OCI-LY1 (cell line): ENCODE data around the gene AFF1.

Experiments
- H2AFZ ChIP-seq: fragments of 200-600 bp; sonication (generic), shearing (Covaris generic); 2 replicates; pipeline ENCODE4 v1.6.0; 2014; ENCODE audit warnings: antibody characterized with exemption, mild to moderate bottlenecking, low read length
- H3F3A ChIP-seq: fragments of 200-600 bp; sonication (generic), shearing (Covaris generic); 2 replicates; pipeline ENCODE4 v1.6.0; 2014; ENCODE audit warnings: mild to moderate bottlenecking, antibody characterized with exemption, low read length, moderate library complexity; ENCODE audit not compliant: insufficient read depth
- H3K27ac ChIP-seq: fragments of 200-600 bp; sonication (generic); 2 replicates; pipeline ENCODE4 v1.5.1; 2014; ENCODE audit warnings: low read length, mixed run types, mild to moderate bottlenecking, low read depth; ENCODE audit not compliant: poor library complexity, severe bottlenecking
- H3K27me3 ChIP-seq: fragments of 200-600 bp; sonication (generic); 2 replicates; pipeline ENCODE4 v1.6.0; 2014; ENCODE audit warnings: antibody characterized with exemption, mild to moderate bottlenecking, low read length, moderate library complexity; ENCODE audit not compliant: insufficient read depth
- H3K36me3 ChIP-seq: fragments of 200-600 bp; sonication (generic); 2 replicates; pipeline ENCODE4 v1.6.1; 2014; ENCODE audit warnings: mild to moderate bottlenecking, antibody characterized with exemption, low read length, moderate library complexity, mixed read lengths; ENCODE audit not compliant: insufficient read depth
- H3K4me1 ChIP-seq: fragments of 200-600 bp; sonication (generic); 2 replicates; pipeline ENCODE4 v1.5.1; 2014; ENCODE audit warnings: mild to moderate bottlenecking, low read length, moderate library complexity; ENCODE audit not compliant: insufficient read depth, severe bottlenecking
- H3K4me2 ChIP-seq: fragments of 200-600 bp; sonication (generic), shearing (Covaris generic); 2 replicates; pipeline ENCODE4 v1.6.1; 2014; ENCODE audit warnings: low read length
- H3K4me3 ChIP-seq: fragments of 200-600 bp; sonication (generic); 2 replicates; pipeline ENCODE4 v1.5.1; 2014; ENCODE audit warnings: low read length, low read depth, mild to moderate bottlenecking, mixed read lengths; ENCODE audit not compliant: poor library complexity, severe bottlenecking
- H3K79me2 ChIP-seq: fragments of 200-600 bp; shearing (Covaris generic); 2 replicates; pipeline ENCODE4 v1.6.1; 2016; ENCODE audit warnings: mixed run types, low read length, mixed read lengths; ENCODE audit not compliant: insufficient read depth
- H3K9ac ChIP-seq: fragments of 200-600 bp; sonication (generic), shearing (Covaris generic); 2 replicates; pipeline ENCODE4 v1.6.1; 2014; ENCODE audit warnings: mild to moderate bottlenecking, low read length, mixed read lengths
- H3K9me2 ChIP-seq: fragments of 200-600 bp; sonication (generic), shearing (Covaris generic); 2 replicates; pipeline ENCODE4 v1.6.1; 2014; ENCODE audit warnings: low read depth, mild to moderate bottlenecking, low read length, mixed read lengths
- H3K9me3 ChIP-seq: fragments of 200-600 bp; shearing (Covaris generic); 2 replicates; pipeline ENCODE4 v1.6.1; 2014; ENCODE audit warnings: low read length, mixed read lengths
- H4K20me1 ChIP-seq: fragments of 200-600 bp; sonication (generic), shearing (Covaris generic); 2 replicates; pipeline ENCODE4 v1.6.0; 2016; ENCODE audit warnings: mild to moderate bottlenecking, low read length; ENCODE audit not compliant: insufficient read depth
- EZH2 ChIP-seq: fragments of 200-600 bp; sonication (generic), shearing (Covaris generic); IDR thresholded peaks from 2 replicates; pipeline ENCODE4 v1.8.0; 2017; ENCODE audit warnings: borderline replicate concordance, mixed run types, mild to moderate bottlenecking, antibody characterized with exemption, low read length, moderate library complexity, mixed read lengths
- TF ChIP-seq, protein P1 (sequence below): fragments of 200-600 bp; sonication (generic), shearing (Covaris generic); IDR thresholded peaks from 2 replicates; pipeline ENCODE4 v1.5.1; 2017; ENCODE audit warnings: mild to moderate bottlenecking, antibody characterized with exemption, low read length, moderate library complexity, mixed read lengths

AFF1 gene

DNA sequence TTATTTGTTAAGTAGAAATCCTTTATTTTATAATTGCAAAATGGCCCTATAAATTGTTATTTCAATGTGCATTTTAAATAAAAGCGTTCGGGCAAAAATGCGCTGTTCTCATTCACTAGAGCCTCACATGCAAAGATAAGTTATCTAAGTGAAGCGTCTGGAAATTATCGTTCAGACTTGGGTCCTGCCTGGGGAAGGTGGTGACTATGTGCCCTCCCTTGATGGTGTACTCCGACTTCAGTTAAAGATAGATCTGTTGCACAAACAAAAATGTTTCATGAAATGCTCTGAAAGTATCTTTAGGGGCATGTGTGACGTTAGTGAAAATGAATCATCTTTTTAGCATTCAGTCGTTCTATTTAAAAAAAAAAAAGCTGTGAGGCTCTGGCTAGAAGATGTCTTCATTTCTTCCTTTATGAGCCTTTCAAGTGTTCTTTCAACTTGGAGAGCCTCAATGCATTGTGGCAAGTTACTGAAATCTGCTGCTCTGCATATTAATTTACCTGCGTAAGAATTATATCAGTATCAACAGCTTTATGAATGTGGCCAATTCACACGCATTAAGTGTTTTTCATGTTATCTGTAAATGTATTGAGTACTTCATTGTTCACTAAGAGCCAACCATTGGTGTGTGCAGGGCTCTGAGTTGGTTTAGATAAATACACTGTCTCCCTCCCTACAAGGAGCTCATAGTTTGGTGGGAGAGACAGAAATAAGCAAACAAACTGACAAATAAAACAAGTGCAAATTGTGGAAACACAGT, 83.0 kb downstream of the AFF1 start:
- no peak for TF ChIP-seq EZH2
- TF ChIP-seq, protein P1, sequence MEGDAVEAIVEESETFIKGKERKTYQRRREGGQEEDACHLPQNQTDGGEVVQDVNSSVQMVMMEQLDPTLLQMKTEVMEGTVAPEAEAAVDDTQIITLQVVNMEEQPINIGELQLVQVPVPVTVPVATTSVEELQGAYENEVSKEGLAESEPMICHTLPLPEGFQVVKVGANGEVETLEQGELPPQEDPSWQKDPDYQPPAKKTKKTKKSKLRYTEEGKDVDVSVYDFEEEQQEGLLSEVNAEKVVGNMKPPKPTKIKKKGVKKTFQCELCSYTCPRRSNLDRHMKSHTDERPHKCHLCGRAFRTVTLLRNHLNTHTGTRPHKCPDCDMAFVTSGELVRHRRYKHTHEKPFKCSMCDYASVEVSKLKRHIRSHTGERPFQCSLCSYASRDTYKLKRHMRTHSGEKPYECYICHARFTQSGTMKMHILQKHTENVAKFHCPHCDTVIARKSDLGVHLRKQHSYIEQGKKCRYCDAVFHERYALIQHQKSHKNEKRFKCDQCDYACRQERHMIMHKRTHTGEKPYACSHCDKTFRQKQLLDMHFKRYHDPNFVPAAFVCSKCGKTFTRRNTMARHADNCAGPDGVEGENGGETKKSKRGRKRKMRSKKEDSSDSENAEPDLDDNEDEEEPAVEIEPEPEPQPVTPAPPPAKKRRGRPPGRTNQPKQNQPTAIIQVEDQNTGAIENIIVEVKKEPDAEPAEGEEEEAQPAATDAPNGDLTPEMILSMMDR: no peak
- no peaks in the 10 kb centered on the region for H3K9me2 ChIP-seq
- no peaks in the 10 kb centered on the region for H3K27me3 ChIP-seq
- no peak overlapping the region for H2AFZ ChIP-seq
- H3F3A ChIP-seq: no peaks in the 10 kb centered on the region
- no peak overlapping the region for H3K9ac ChIP-seq
- no peak overlapping the region for H3K27ac ChIP-seq
- H3K9me3 ChIP-seq: no peaks in the 10 kb centered on the region
- H3K79me2 ChIP-seq: no peaks in the 10 kb centered on the region
- peaks cover 9% of the 10 kb centered on the region for H3K4me1 ChIP-seq
- no peaks in the 10 kb centered on the region for H4K20me1 ChIP-seq
- no peaks in the 10 kb centered on the region for H3K36me3 ChIP-seq
- no peak overlapping the region for H3K4me3 ChIP-seq
- H3K4me2 ChIP-seq: no peak overlapping the region

DNA sequence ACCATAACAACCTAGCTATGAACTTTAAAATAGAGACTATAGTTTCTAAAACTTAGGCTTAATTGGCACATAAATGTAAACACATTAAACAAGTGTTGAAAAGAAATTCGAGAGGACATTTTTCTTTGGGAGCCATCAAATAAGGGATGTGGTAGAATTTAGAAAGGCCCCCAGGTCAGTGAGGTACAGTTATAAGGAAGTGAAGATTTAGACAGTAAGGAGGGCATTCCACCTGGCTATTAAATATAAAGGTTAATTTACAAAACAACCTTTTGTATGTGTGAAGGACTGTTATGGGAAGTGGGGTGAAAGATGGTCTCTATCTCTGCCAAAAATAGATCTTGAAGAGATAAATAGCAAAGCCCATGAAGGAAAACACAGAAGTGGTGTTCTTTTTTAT, 83.9 kb downstream of the AFF1 start:
- no peaks in the 10 kb centered on the region for H4K20me1 ChIP-seq

DNA sequence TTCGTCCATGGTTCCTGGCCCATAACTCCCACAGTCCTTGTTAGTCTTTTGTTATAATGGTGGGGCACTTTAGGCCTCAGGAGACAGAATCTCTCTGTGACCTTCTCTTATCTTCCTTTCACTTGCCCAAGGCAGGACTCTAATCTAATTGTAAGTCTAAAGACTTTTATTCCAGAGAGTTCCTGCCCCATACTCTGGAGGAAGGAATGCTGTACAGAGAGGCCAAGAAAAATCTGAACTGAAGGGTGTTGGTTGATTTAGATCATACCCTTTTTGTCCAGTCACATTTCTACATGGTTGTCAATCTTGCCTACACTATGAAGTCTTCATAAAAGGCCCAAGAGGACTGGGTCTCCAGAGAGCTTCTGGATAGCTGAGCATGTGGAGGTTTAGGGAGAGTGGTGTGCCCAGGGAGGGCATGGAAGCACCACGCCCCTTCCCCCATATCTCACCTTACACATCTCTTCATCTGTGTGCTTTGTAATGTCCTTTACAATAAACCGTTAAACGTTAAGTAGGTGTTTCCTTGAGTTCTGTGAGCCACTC, 84.5 kb downstream of the AFF1 start:
- no peaks in the 10 kb centered on the region for H3K79me2 ChIP-seq

More for the DNA sequence above, 83.9 kb downstream of the AFF1 start:
- Histone ChIP-seq H3K79me2 (no peaks in the 10 kb centered on the region), H3K36me3 (no peaks in the 10 kb centered on the region), H3K4me1 (peaks cover 9% of the 10 kb centered on the region), H3K4me3 (no peak overlapping the region), H3K27me3 (no peaks in the 10 kb centered on the region), H3K4me2 (no peak overlapping the region), H3K9me3 (no peaks in the 10 kb centered on the region), H3K9ac (no peak overlapping the region), H3K9me2 (no peaks in the 10 kb centered on the region), H3K27ac (no peak overlapping the region), H2AFZ (no peak overlapping the region), H3F3A (no peaks in the 10 kb centered on the region)
- no peak for TF ChIP-seq EZH2
- TF ChIP-seq, protein P1: no peak

More for the DNA sequence above, 84.5 kb downstream of the AFF1 start:
- Histone ChIP-seq H4K20me1 (no peaks in the 10 kb centered on the region), H3K27ac (no peak overlapping the region), H3K4me2 (no peak overlapping the region), H3K4me3 (no peak overlapping the region), H3K9me3 (no peaks in the 10 kb centered on the region), H3K9me2 (no peaks in the 10 kb centered on the region), H3F3A (no peaks in the 10 kb centered on the region), H3K27me3 (no peaks in the 10 kb centered on the region), H3K9ac (no peak overlapping the region), H3K36me3 (no peaks in the 10 kb centered on the region), H2AFZ (no peak overlapping the region), H3K4me1 (peaks cover 9% of the 10 kb centered on the region)
- TF ChIP-seq EZH2: no peak
- TF ChIP-seq, protein P1: no peak
